Measurements from ENCODE around the gene YBEY. TPM values are rescaled to one million over a fixed set of nuclear protein-coding genes. Genes with fewer than 3 reads are reported as not detected.

YBEY gene
- total RNA-seq, 1 experiment from 2014 or later = 23.2 TPM

DNA sequence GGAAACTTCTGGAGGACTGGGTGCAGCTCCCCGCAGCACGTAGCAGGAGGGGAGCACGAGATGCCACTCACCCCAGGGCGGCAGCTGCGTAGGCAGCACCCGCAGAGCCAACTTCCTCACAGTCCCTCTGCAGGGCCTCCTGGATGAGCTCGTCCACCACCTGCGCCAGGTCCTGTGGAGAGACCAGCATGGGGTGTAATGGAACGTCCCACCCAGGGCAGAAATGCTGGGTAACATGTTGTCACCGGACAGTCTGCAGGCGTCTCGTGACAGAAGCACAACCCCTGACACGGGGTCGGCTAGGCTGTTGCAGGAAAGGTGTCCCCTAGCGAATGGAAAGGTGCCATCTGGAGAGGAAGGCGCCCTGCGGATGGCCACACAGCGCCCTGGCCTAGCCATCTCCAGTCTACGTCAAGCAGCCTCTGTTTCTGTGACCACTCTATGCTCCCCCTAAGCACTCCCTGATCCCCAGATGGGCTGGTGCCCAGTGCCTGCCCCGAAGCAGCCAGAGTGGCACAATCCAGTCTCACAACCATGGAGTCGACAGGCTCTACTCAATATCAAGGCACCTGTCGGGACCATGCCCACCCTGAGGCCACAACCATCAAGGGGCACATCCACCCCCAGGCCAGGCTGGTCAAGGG, 22.0 kb upstream of the YBEY start:
- no peak for DNase-seq (ENCODE audit: extremely low read depth, low read depth)

DNA sequence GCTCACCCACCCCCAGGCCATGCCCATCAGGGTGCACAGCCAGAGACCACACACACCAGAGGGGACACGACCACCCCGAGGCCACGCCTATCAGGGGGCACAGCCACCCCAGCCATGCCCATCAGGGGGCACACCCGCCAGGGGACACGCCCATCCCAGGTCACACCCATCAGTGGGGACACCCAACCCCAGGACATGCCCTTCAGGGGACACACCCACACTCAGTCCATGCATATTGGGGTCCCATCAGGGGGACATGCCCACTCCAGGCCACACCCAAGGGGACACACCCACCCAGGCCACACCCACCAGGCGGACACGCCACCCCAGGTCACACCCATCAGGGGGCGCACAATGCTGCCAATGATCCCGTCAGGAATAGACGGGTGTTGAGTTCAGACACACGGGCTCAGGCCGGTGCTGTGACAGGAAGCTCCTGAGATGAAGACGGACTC, 21.4 kb upstream of the YBEY start:
- DNase-seq (ENCODE audit: extremely low read depth, low read depth) = no peak

DNA sequence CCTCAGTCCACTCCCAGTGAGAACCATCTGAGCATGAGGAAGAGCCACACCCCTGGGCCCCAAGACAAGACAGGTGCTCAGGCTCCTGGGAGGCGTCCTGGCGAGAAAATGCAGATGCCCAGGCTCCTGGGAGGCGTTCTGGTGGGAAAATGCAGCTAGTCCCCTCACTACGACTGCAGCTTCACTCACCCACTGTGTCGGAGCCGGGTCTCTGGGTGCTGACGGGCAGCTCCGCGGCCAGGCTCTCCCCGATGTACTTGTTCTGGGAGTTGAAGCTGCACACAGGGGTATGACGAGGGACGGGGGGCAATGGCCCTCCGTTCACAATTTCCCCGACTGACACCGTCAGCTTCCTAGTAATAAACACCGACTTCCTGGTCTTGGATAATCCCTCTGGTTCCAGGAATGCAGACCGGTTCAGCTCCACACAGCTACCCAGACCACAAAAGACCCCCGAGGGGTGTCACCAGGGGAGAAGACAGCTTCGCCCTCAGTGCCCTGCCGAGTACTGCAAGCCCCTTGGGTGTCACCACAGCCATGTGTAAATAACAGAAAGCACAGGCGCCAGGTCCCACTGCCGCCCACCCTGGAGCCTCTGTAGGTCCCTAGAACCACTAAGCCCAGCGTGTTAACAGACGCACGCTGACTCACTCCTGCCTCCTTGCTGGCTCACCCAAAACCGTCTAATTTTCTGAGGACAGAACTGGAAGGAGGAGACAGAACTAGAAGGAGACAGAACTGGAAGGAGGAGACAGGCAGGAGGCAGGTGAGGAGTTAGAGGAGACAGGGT, 20.2 kb upstream of the YBEY start:
- DNase-seq (ENCODE audit: extremely low read depth, low read depth) = no peak

DNA sequence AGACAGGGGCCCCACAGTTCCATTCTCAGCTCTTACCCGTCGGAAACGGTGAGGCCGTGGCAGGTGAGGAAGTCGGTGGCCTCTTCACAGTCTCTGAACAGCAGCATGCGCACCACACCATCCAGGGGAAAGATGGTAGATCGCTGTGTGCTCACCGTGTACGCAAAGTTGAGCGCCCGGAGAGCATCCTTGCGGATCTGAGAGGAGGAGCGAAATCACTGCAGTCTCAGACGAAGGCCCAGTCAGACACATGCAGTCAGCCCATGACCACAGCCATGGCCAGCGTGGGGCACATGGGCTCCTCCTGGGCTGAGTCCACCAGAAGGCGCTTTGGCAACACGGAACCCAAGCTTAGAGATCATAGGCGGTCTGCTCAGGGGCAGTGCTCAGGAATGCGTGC, 19.2 kb upstream of the YBEY start:
- no peak for DNase-seq (ENCODE audit: extremely low read depth, low read depth)

DNA sequence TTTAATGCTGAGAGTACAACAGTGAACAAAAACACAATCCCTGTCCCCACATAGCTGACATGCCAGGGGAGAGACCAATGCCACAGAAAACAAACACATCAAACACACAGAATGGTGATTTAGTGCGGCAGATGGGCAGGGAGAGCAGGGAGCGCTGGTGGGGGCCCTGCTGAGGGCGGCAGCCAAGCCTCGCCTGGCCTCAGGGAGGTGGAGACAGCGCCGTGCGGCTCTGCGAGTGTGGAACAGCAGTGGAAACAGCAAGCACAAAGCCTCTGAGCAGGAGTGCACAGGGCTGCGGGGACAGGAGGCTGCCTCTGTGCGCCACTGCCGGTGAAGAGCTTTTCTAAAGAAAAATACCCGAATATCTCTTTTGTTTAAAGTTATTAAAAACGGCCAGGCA, 17.8 kb upstream of the YBEY start:
- DNase-seq (ENCODE audit: extremely low read depth, low read depth) = no peak

DNA sequence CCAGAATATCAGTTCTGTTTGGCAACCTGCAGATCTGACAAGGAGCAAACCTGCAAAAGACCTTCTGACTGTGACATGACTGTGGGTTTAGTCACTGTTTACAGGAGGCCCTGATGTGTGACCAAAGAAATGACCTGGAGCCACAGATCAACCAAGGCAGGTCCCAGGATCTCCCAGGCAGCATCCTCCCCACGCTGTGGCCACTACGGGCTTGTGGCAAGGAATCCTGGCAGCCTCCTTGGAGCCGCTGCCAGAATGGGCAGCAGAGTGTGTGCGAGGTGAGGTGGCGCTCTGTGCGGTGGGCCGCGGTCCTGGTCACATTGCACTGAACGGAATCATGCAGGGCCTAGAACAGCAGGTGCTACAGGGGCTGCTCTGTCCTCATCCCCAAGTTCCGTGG, 16.7 kb upstream of the YBEY start:
- no peak for DNase-seq (ENCODE audit: extremely low read depth, low read depth)

DNA sequence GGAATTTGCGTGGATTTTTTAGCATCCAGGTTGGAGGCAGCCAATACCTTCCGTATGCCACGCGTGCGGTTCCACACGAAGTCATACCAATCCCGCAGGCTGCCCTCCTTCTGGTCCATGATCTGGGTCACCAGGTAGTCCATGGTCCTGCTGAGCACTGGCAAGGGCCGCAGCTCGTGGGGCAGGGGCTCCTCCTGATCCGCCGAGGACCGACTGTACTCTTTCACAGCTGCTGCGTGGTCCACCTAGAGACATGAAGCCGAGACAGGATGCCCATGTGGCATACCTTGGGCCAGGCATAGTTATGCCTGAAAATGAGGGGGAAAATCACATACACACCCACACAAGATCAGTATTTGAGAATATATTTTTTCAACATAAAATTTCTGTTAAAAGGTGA, 12.8 kb upstream of the YBEY start:
- no peak for DNase-seq (ENCODE audit: extremely low read depth, low read depth)

DNA sequence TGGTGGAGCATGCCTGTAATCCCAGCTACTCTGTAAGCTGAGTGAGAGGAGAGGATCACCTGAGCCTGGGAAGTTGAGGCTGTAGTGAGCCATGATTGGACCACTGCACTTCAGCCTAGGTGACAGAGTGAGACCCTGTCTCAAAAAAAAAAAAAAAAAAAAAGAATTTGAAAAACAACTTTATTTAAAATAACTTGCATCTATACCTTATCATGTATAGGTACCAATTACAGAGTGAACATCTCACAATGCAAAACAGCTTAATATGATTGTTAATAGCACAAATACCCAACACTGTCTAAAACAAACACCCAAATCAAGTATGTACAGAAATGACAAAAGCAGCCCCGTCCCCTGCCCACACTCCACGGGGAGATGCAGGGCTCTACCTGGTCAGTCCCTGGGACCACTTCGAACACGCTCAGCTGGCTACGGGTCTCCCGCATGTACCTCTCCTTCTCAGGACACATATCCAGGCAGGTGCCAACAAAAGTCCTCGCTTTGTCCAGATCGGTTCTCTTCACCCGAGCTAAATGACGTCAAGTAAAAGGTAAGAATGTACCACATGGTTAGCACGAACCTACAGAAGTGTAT, 11.2 kb upstream of the YBEY start:
- DNase-seq (ENCODE audit: extremely low read depth, low read depth) = no peak

DNA sequence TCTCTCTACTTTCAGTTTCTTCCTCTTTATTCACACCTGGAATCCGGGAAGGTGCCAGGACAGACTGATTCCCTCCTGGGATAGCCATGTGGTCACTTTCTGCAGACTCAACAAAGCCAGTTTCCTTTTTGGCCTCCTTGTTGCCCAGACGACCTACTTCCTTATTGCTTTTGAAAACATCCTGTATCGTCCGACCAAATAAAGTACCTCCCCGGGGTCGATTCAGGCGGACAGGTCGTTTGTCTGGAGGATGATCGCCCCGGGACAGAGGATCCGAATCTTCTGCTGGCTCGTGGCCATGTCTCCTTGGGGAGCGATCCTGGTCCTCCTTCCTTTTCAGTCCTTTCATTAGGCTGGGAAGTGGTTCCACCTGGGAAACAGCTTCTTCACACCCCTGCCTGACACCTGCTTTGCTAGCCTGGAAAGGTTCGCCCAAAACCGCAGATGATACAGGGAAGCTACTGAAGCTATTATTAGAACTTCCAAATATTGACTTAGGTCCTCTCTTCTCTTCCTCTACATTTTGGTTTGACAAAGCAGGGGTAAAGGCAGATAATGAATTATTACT, 2.0 kb upstream of the YBEY start:
- no peak for DNase-seq (ENCODE audit: extremely low read depth, low read depth)

DNA sequence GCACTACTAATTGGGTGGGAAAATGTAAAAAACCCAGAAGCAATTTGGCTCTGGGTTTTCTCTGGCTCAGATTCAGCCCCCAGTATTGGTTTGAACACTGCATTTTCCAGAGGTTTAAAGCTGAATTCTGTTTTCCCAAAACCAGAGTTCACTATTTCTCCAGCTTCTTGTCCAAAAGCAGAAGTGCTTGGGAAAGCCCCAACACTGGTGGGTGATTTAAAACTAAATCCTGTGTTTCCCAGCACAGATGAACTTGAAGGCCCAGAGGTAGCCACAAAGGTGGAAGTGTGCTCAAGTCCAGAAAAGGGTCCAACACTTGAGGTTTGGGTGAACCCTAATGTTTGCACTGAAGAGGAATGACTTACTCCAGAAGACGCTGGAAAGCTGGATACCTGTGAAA, 1.4 kb upstream of the YBEY start:
- DNase-seq (ENCODE audit: extremely low read depth, low read depth) = no peak

DNA sequence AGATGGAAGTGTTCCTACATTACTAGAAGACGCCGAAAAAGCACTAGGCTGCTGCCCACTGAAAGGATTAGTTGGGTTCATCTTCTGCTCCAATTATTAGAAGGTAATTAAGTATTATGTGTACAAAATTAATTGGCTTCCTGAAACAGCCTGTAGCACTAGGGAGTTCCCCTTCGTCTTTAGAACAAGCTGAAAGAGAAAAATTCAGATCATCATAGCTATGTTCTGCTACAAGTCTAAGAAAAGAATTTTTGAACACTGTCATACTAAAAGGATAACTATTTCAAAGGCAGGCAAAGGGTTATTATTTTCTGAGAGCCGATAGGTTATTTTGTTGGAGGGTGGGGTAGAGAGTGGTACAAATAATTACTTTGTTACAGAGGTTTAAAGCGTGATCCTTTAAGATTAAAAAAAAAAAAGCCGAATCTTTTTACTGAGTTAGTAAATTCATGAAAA, 908 bp upstream of the YBEY start, which contains the start of gene MCM3AP:
TSS of gene MCM3AP (minus strand) at position 406 of the 456 bp plus-strand sequence. CDS start at position 81, 325 bp downstream.
- DNase-seq (ENCODE audit: extremely low read depth, low read depth) = no peak

DNA sequence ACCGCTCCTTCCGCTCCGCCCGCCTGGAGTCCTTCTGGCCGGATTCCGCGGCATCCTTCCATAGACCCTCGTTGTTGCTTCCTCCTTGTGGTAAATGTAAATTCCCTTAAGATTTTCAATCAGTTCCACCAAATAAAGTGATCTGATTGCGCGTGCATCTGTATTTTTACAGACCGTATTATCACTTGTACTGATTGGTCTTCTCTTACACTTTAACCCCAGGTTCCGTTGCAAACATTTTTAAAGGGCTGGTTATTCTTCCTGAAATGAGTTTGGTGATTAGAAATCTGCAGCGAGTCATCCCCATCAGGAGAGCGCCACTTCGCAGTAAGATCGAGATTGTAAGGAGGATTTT, 483 bp downstream of the YBEY start:
- DNase-seq (ENCODE audit: extremely low read depth, low read depth) = no peak

DNA sequence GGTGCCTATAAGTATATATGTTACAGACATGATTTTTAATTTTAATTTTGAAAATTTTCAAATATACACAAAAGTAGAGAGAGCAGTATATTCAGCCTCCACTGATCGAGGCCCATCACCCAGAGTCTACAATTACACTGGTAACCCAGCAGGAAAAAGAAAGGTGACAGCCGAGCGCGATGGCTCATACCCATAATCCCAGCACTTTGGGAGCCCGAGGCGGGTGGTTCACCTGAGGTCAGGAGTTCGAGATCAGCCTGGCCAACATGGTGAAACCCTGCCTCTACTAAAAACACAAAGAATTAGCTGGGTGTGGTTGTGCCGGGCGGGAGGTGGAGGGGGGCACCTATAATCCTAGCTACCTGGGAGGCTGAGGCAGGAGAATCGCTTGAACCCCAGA, 1.4 kb downstream of the YBEY start:
- DNase-seq (ENCODE audit: extremely low read depth, low read depth) = no peak

DNA sequence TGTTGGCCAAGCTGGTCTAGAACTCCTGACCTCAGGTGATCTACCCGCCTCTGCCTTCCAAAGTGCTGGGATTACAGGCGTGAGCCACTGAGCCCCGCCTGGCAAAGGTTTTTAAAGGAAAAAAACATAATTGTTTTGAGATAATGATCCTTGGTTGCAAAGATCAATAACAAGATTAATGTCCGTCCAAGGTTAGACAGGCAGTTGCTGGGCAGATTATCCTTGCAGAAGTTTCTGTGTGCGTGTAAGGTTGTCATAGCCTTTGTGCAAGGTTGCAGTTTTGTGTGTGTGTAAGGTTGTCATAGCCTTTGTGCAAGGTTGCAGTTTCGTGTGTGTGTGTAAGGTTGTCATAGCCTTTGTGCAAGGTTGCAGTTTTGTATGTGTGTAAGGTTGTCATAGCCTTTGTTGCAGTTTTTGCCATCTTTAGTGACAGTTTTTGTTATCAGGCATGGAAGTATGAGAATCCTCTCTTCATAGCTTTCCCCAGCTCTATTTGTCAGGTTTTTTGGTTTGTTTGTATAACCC, 3.6 kb downstream of the YBEY start:
- no peak for DNase-seq (ENCODE audit: extremely low read depth, low read depth)

DNA sequence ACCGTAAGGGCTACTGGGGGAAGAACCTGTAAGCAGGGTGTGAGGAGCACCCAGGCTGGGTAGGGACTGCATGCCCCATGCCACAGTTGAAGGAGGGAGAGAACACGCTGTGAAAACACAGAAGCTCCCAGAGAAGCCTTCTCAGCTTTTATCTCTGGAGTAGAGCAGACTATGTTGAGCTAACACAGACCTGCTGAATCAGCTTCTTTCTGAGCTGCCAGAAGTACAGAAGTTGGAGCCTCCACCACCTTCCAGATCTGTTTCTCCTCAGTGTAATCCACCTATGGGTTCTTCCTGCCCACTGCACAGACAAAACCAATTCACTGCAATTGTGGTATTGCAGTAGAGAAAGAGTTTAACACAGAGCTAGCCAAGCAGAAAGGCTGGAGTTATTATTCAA, 5.4 kb downstream of the YBEY start:
- DNase-seq (ENCODE audit: extremely low read depth, low read depth) = no peak

DNA sequence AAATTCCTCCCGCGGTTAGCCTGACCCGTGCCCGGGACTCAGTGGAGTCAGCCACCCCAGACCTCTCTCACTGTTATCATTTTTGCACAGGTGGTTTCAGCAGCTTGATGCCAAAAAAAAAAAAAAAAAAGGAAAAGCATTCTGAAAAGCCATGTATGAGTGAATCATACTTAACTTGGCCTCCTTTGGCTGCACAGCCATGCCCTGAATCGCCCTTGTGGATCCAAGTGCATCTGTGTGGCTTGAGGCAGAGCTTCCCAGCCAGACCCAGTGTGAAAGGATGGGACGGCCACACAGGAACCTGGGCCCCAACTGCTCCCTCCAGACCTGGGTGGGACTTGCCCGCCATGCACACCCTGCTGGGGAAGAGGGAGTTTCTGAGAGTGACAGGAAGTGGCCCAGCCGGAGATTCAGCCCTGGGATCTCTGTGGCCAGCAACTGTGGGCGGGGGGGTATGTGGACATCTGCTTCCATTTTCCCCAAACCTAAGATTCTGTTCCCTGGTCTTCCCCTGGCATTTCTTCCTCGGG, 8.6 kb downstream of the YBEY start:
- no peak for DNase-seq (ENCODE audit: extremely low read depth, low read depth)

DNA sequence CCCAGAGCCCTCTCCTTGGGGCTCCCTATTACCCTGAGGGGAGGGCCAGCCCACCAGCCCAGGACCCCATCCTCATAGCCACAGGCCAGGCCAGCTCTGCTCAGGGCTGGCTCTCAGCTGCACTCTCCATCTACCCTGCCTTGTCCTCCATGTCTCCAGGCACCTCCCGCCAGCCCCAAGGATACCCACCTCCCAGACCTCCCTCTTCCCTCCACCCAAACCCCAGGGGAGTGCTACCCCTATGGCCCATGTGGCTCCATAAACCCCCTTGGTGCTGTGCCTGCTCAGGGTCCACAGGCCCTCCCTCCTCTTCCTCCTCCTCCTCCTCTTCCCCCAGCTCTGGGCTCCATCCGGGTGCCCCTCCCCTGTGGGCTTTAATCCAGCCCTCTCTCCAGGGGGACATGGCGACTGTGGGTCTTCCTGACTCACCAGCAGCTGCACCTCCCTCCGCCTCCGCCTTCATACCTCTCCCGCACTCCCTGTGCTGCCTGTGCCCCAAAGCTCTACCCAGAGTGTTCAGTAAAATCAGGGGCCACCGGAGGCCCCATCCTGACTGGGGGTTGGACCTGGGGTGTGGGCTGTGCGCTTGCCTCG, 9.1 kb downstream of the YBEY start:
- no peak for DNase-seq (ENCODE audit: extremely low read depth, low read depth)

DNA sequence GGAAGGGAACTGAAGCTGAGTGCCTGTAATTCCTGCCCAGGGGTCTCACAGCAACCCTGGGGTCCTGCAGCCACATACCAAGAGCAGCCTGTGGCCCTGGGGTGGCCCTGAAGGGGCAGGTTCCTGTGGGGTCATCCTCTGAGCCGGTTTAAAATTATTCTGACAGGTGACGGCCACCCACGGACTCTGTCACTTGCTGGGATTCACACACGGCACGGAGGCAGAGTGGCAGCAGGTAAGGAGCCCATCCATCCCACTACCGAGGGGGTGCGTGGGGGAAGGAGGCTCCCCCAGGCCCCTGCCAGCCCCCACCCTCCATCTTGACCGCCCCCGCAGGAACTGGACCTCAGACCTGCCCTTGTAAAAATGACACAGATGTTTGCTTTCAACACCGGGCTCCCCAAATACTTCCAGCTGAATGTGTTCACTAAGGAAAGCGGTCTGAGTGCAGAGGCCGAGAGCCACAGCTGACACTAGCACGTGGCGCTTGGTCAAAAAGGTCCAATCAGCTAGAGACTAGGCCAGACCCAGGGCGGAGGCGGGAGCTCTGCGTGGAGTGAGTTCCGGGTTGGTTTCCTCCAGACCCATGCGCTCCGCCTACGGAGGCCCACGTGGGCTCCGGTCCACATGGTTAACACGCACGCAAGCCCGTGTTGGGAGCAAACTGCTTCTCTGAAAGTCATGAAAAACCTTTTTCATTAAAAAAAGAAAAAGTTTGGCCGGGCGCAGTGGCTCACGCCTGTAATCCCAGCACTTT, 10.0 kb downstream of the YBEY start:
- no peak for DNase-seq (ENCODE audit: extremely low read depth, low read depth)

DNA sequence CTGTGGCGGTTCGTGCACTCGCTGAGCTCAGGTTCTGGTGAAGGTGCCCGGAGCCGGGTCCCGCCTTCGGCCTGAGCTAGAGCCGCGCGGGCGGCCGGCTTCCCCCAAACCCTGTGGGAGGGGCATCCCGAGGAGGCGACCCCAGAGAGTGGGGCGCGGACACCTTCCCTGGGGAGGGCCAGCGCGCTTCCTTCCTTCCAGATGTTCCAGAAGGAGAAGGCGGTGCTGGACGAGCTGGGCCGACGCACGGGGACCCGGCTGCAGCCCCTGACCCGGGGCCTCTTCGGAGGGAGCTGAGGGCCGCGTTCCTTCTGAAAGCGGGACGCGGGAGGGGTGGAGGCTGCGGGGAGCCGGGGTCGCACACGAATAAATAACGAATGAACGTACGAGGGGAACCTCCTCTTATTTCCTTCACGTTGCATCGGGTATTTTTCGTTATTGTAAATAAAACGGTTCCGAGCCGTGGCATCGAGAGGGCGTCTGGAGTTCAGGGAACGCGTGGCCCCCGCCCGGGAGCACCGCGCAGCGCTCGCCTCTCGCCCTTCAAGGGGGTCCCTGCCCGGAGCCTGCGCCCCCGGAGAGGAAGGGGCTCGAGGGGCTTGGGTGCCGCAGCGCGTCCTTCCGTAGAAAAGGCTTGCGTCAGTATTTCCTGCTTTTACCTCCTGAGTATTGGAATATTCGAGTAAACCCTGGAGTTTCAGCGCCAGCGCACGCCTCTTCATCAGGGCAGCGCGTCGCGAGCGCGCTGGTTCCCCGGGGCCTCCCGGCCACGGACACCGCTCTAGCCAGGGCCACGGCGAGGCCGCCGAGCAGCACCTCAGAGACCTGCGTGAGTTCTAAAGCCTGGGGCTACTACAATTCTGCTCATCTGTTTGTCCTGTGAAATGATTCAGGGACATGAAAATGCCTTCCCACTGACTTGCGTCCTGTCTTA, 11.5 kb downstream of the YBEY start:
- DNase-seq (ENCODE audit: extremely low read depth, low read depth) = no peak
